Sigmoid colon (tissue), 7 donors: ENCODE data around the gene TUBA3C. TPM values are rescaled to one million over a fixed set of nuclear protein-coding genes. Genes with fewer than 3 reads are reported as not detected.
A peak's percentile ranks its signal among the peaks of the same experiment; 100 is the strongest.

ENCODE experiments used
- DNase-seq: peaks from one replicate; pipeline ENCODE4 v3.0.0-alpha.2; 2019
- H3K27ac ChIP-seq, 4 donors: fragments of 200-600 bp; sonication (generic); one replicate each; pipeline ENCODE4 v1.5.1; 2016 to 2019; ENCODE audit warnings: mild to moderate bottlenecking in 1 of 4
- H3K27me3 ChIP-seq, 3 donors: fragments of 200-600 bp; sonication (generic); one replicate each; pipeline ENCODE4 v1.5.1; 2019; ENCODE audit warnings: mild to moderate bottlenecking in 1 of 3
- H3K36me3 ChIP-seq, 4 donors: fragments of 200-600 bp; sonication (generic); one replicate each; pipeline ENCODE4 v1.5.1; 2016 to 2019
- H3K4me1 ChIP-seq, 4 donors: fragments of 200-600 bp; sonication (generic); one replicate each; pipeline ENCODE4 v1.5.1; 2017 to 2019
- H3K4me3 ChIP-seq, 4 donors: fragments of 200-600 bp; sonication (generic); one replicate each; pipeline ENCODE4 v1.5.1; 2017 to 2019; ENCODE audit warnings: mild to moderate bottlenecking in 2 of 4, moderate library complexity in 1 of 4
- H3K9me3 ChIP-seq, 4 donors: fragments of 200-600 bp in 3 of 4; sonication (generic) in 3 of 4; one replicate each; pipeline versions ENCODE4 v1.5.1 to v1.6.1; 2013 to 2019
- CTCF ChIP-seq, 4 experiments: fragments of 450-650 bp in 3 of 4; fragments of 200-600 bp in 1 of 4; IDR thresholded peaks; one replicate each; pipeline ENCODE4 v1.5.1; 2016 to 2019; ENCODE audit warnings: antibody characterized with exemption in 4 of 4, mild to moderate bottlenecking in 3 of 4, moderate library complexity in 2 of 4
- EP300 ChIP-seq, 4 donors: sonication (generic); formaldehyde crosslinking; IDR thresholded peaks; one replicate each; pipeline ENCODE4 v1.6.1; 2017; ENCODE audit warnings: antibody characterized with exemption in 4 of 4
- POLR2A ChIP-seq, 2 donors: fragments of 450-650 bp; IDR thresholded peaks; one replicate each; pipeline ENCODE4 v1.6.1; 2016; ENCODE audit warnings: antibody characterized with exemption in 2 of 2, mild to moderate bottlenecking in 2 of 2, moderate library complexity in 2 of 2
- POLR2AphosphoS5 ChIP-seq, 4 donors: sonication (generic); formaldehyde crosslinking; IDR thresholded peaks; one replicate each; pipeline ENCODE4 v1.6.1; 2017; ENCODE audit warnings: antibody characterized with exemption in 4 of 4
- WGBS, 2 donors: extraction: QIAGEN DNeasy Blood & Tissue Kit; methylation state at CpG; one replicate each; pipeline ENCODE4 v1.1.7; 2013; 5-methylcytosine and 5-hydroxymethylcytosine counted together
- intact Hi-C: fragments of 100-400 bp; cut with DNase I; formaldehyde crosslinking; loops from one replicate; pipeline ENCODE4 v1.15.1; 2023
- polyA plus RNA-seq, 3 donors: library from polyadenylated mRNA; stranded (reverse); fragments of 200-250 nt; gene quantifications; one replicate each; pipeline ENCODE4 v1.2.3, GENCODE V29; 2013
- total RNA-seq, 4 donors: library from RNA; depleted of rRNA; stranded (reverse); fragments of >200 nt; gene quantifications; one replicate each; pipeline ENCODE4 v1.1.0, GENCODE V29; 2016
- donor health status: healthy with polysubstance abuse.
- donor health status: Bipolar disorder and iron deficiency.
- donor health status: healthy.

Gene TUBA3C
- total and polyA plus RNA-seq, 7 donors, result not detected

- Histone ChIP-seq H3K4me3 (no peak overlapping the region), H3K27me3 (no peaks in the 10 kb centered on the region), H3K27ac (no peak overlapping the region), H3K4me1 (no peaks in the 10 kb centered on the region), H3K36me3 (no peaks in the 10 kb centered on the region), H3K9me3 (peaks cover 0 to 10% (median 1%) of the 10 kb centered on the region in 4 donors)
- DNase-seq, result peak; percentile 56
- WGBS, 2 donors, result 75 to 76% methylated on average over 9 of the region's 9 CpGs
- TF ChIP-seq EP300 (IDR thresholded peaks at IDR 0.05) (no peak), POLR2AphosphoS5 (IDR thresholded peaks at IDR 0.05) (no peak), CTCF (IDR thresholded peaks at IDR 0.05) (no peak), POLR2A (IDR thresholded peaks at IDR 0.05) (no peak)
- intact Hi-C loops, result no loop called here
Measured at GRCh38 chr13:19159761-19160420, 21.7 kb downstream of the TUBA3C start.

- H3K27ac ChIP-seq, result no peak overlapping the region
- intact Hi-C loops, result no loop called here
- H3K36me3 ChIP-seq, result no peaks in the 10 kb centered on the region
- peaks cover 0 to 10% (median 1%) of the 10 kb centered on the region in 4 donors for H3K9me3 ChIP-seq
- DNase-seq, result peak; percentile 38
- no peaks in the 10 kb centered on the region for H3K27me3 ChIP-seq
- TF ChIP-seq CTCF (IDR thresholded peaks at IDR 0.05) (no peak), POLR2A (IDR thresholded peaks at IDR 0.05) (no peak), POLR2AphosphoS5 (IDR thresholded peaks at IDR 0.05) (no peak), EP300 (IDR thresholded peaks at IDR 0.05) (no peak)
- H3K4me3 ChIP-seq, result no peak overlapping the region
- WGBS, 2 donors, result 79 to 83% methylated on average over 2 of the region's 2 CpGs
- H3K4me1 ChIP-seq, result no peaks in the 10 kb centered on the region
Measured at GRCh38 chr13:19159181-19159580, 22.4 kb downstream of the TUBA3C start.

- Histone ChIP-seq H3K36me3 (no peaks in the 10 kb centered on the region), H3K4me1 (no peaks in the 10 kb centered on the region), H3K4me3 (no peak overlapping the region), H3K27ac (no peak overlapping the region), H3K9me3 (peaks cover 0 to 7% (median 1%) of the 10 kb centered on the region in 4 donors), H3K27me3 (no peaks in the 10 kb centered on the region)
- 58 to 65% methylated on average over 9 of the region's 9 CpGs for WGBS, 2 donors
- no peak for TF ChIP-seq POLR2AphosphoS5 (IDR thresholded peaks at IDR 0.05)
- TF ChIP-seq POLR2A (IDR thresholded peaks at IDR 0.05), result no peak
- no peak for TF ChIP-seq CTCF (IDR thresholded peaks at IDR 0.05)
- TF ChIP-seq EP300 (IDR thresholded peaks at IDR 0.05), result no peak
- intact Hi-C loops, result no loop called here
- DNase-seq, result peak; percentile 28
Measured at GRCh38 chr13:19158526-19159174, 23.0 kb downstream of the TUBA3C start.

- Histone ChIP-seq H3K4me1 (no peaks in the 10 kb centered on the region), H3K36me3 (no peaks in the 10 kb centered on the region), H3K27ac (no peak overlapping the region), H3K4me3 (no peak overlapping the region), H3K9me3 (peaks cover 0 to 3% (median 1%) of the 10 kb centered on the region in 4 donors), H3K27me3 (no peaks in the 10 kb centered on the region)
- TF ChIP-seq POLR2AphosphoS5 (IDR thresholded peaks at IDR 0.05) (no peak), POLR2A (IDR thresholded peaks at IDR 0.05) (no peak), EP300 (IDR thresholded peaks at IDR 0.05) (no peak), CTCF (IDR thresholded peaks at IDR 0.05) (no peak)
- no peak for DNase-seq
- intact Hi-C loops, result no loop called here
- 73 to 75% methylated on average over 6 of the region's 6 CpGs for WGBS, 2 donors
Measured at GRCh38 chr13:19158006-19158405, 23.6 kb downstream of the TUBA3C start.
